ENCODE results near the gene MAP3K2. TPM values are rescaled to one million over a fixed set of nuclear protein-coding genes. Genes with fewer than 3 reads are reported as not detected.

Gene MAP3K2
- total and polyA plus RNA-seq, 2 experiments from 2014 or later: 10.2 to 23.5 TPM

- Histone ChIP-seq H4K20me1 (replicated peaks; ENCODE audit: insufficient read depth) (peaks cover 7% of the 10 kb centered on the region; the same call in 1 of the 2 replicates), H3K4me1 (ENCODE audit: insufficient read depth) (peaks cover 52% of the 10 kb centered on the region), H3K27me3 (ENCODE audit: insufficient read depth) (no peaks in the 10 kb centered on the region), H3K79me2 (replicated peaks; ENCODE audit: insufficient read depth) (peaks cover 79% of the 10 kb centered on the region), H3K4me3 (no peak overlapping the region), H3F3A (replicated peaks; ENCODE audit: low read depth) (0 out of 2 replicates have a peak, but pooled peaks cover 4% of the 10 kb centered on the region), H3K9me2 (ENCODE audit: insufficient read depth) (no peaks in the 10 kb centered on the region), H3K27ac (ENCODE audit: low read depth) (no peak overlapping the region), H3K36me3 (ENCODE audit: insufficient read depth) (no peaks in the 10 kb centered on the region), H3K4me2 (no peak overlapping the region), H2AFZ (no peak overlapping the region)
- H3K27ac Mint-ChIP-seq: no peak overlapping the region
- peaks cover 45% of the 10 kb centered on the region for H3K4me1 Mint-ChIP-seq
- no peaks in the 10 kb centered on the region for H3K36me3 Mint-ChIP-seq (ENCODE audit: low read depth)
- no peak for TF ChIP-seq EZH2phosphoT487 (IDR thresholded peaks at IDR 0.05; ENCODE audit: unreplicated experiment)
- TF ChIP-seq, protein P1, sequence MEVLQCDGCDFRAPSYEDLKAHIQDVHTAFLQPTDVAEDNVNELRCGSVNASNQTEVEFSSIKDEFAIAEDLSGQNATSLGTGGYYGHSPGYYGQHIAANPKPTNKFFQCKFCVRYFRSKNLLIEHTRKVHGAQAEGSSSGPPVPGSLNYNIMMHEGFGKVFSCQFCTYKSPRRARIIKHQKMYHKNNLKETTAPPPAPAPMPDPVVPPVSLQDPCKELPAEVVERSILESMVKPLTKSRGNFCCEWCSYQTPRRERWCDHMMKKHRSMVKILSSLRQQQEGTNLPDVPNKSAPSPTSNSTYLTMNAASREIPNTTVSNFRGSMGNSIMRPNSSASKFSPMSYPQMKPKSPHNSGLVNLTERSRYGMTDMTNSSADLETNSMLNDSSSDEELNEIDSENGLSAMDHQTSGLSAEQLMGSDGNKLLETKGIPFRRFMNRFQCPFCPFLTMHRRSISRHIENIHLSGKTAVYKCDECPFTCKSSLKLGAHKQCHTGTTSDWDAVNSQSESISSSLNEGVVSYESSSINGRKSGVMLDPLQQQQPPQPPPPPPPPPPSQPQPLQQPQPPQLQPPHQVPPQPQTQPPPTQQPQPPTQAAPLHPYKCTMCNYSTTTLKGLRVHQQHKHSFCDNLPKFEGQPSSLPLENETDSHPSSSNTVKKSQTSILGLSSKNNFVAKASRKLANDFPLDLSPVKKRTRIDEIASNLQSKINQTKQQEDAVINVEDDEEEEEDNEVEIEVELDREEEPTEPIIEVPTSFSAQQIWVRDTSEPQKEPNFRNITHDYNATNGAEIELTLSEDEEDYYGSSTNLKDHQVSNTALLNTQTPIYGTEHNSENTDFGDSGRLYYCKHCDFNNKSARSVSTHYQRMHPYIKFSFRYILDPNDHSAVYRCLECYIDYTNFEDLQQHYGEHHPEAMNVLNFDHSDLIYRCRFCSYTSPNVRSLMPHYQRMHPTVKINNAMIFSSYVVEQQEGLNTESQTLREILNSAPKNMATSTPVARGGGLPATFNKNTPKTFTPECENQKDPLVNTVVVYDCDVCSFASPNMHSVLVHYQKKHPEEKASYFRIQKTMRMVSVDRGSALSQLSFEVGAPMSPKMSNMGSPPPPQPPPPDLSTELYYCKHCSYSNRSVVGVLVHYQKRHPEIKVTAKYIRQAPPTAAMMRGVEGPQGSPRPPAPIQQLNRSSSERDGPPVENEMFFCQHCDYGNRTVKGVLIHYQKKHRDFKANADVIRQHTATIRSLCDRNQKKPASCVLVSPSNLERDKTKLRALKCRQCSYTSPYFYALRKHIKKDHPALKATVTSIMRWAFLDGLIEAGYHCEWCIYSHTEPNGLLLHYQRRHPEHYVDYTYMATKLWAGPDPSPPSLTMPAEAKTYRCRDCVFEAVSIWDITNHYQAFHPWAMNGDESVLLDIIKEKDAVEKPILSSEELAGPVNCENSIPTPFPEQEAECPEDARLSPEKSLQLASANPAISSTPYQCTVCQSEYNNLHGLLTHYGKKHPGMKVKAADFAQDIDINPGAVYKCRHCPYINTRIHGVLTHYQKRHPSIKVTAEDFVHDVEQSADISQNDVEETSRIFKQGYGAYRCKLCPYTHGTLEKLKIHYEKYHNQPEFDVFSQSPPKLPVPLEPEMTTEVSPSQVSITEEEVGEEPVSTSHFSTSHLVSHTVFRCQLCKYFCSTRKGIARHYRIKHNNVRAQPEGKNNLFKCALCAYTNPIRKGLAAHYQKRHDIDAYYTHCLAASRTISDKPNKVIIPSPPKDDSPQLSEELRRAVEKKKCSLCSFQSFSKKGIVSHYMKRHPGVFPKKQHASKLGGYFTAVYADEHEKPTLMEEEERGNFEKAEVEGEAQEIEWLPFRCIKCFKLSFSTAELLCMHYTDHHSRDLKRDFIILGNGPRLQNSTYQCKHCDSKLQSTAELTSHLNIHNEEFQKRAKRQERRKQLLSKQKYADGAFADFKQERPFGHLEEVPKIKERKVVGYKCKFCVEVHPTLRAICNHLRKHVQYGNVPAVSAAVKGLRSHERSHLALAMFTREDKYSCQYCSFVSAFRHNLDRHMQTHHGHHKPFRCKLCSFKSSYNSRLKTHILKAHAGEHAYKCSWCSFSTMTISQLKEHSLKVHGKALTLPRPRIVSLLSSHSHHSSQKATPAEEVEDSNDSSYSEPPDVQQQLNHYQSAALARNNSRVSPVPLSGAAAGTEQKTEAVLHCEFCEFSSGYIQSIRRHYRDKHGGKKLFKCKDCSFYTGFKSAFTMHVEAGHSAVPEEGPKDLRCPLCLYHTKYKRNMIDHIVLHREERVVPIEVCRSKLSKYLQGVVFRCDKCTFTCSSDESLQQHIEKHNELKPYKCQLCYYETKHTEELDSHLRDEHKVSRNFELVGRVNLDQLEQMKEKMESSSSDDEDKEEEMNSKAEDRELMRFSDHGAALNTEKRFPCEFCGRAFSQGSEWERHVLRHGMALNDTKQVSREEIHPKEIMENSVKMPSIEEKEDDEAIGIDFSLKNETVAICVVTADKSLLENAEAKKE (CRISPR knock-in tag; IDR thresholded peaks at IDR 0.05): no peak
- H3K27me3 Mint-ChIP-seq (ENCODE audit: insufficient read depth, low read depth, poor library complexity): peaks cover 4% of the 10 kb centered on the region
- ATAC-seq (no peak), DNase-seq (ENCODE audit: low spot score) (no peak)
- H3K9me3 Mint-ChIP-seq: no peaks in the 10 kb centered on the region
- no peak overlapping the region for H3K4me3 Mint-ChIP-seq
Measured at GRCh38 chr2:127360242-127360641, 27.5 kb downstream of the MAP3K2 start.

GRCh38 chr2:127359520-127359919, 28.3 kb downstream of the MAP3K2 start:
- peaks cover 52% of the 10 kb centered on the region for H3K4me1 ChIP-seq (ENCODE audit: insufficient read depth)
- peaks cover 4% of the 10 kb centered on the region; the same call in 1 of the 2 replicates for H4K20me1 ChIP-seq (replicated peaks; ENCODE audit: insufficient read depth)
- H2AFZ ChIP-seq: no peak overlapping the region
- 0 out of 2 replicates have a peak overlapping the region, but pooled peaks have one; percentile 4 for H3K4me3 ChIP-seq
- H3K27ac ChIP-seq (ENCODE audit: low read depth): no peak overlapping the region
- 0 out of 2 replicates have a peak, but pooled peaks cover 2% of the 10 kb centered on the region for H3F3A ChIP-seq (replicated peaks; ENCODE audit: low read depth)
- DNase-seq (ENCODE audit: low spot score) (peak; percentile 45), ATAC-seq (peak; percentile 84)
- no peaks in the 10 kb centered on the region for H3K27me3 ChIP-seq (ENCODE audit: insufficient read depth)
- 0 out of 3 replicates have a peak, but pooled peaks cover under 1% of the 10 kb centered on the region for H3K9me3 Mint-ChIP-seq
- H3K9me2 ChIP-seq (ENCODE audit: insufficient read depth): no peaks in the 10 kb centered on the region
- peak overlapping the region; percentile 63 for H3K4me2 ChIP-seq
- H3K36me3 Mint-ChIP-seq (ENCODE audit: low read depth): no peaks in the 10 kb centered on the region
- no peaks in the 10 kb centered on the region for H3K36me3 ChIP-seq (ENCODE audit: insufficient read depth)
- H3K79me2 ChIP-seq (replicated peaks; ENCODE audit: insufficient read depth): peaks cover 83% of the 10 kb centered on the region
- TF ChIP-seq NANOG (IDR thresholded peaks at IDR 0.05; ENCODE audit: borderline replicate concordance): no peak
- TF ChIP-seq CTCF (conservative IDR thresholded peaks at IDR 0.05; ENCODE audit: low read depth in 2 of 2): no peak
- TF ChIP-seq, protein P2, sequence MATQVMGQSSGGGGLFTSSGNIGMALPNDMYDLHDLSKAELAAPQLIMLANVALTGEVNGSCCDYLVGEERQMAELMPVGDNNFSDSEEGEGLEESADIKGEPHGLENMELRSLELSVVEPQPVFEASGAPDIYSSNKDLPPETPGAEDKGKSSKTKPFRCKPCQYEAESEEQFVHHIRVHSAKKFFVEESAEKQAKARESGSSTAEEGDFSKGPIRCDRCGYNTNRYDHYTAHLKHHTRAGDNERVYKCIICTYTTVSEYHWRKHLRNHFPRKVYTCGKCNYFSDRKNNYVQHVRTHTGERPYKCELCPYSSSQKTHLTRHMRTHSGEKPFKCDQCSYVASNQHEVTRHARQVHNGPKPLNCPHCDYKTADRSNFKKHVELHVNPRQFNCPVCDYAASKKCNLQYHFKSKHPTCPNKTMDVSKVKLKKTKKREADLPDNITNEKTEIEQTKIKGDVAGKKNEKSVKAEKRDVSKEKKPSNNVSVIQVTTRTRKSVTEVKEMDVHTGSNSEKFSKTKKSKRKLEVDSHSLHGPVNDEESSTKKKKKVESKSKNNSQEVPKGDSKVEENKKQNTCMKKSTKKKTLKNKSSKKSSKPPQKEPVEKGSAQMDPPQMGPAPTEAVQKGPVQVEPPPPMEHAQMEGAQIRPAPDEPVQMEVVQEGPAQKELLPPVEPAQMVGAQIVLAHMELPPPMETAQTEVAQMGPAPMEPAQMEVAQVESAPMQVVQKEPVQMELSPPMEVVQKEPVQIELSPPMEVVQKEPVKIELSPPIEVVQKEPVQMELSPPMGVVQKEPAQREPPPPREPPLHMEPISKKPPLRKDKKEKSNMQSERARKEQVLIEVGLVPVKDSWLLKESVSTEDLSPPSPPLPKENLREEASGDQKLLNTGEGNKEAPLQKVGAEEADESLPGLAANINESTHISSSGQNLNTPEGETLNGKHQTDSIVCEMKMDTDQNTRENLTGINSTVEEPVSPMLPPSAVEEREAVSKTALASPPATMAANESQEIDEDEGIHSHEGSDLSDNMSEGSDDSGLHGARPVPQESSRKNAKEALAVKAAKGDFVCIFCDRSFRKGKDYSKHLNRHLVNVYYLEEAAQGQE (IDR thresholded peaks at IDR 0.05; ENCODE audit: unreplicated experiment): no peak
- H3K4me3 Mint-ChIP-seq: peak overlapping the region; percentile 11; the same call in 2 of the 3 replicates
- peak overlapping the region; percentile 67 for H3K27ac Mint-ChIP-seq
- peaks cover 2% of the 10 kb centered on the region for H3K27me3 Mint-ChIP-seq (ENCODE audit: insufficient read depth, low read depth, poor library complexity)
- peaks cover 40% of the 10 kb centered on the region for H3K4me1 Mint-ChIP-seq
